Transverse colon (tissue), 3 donors: ENCODE data around the gene BCOR.

Source experiments
- CTCF ChIP-seq, 5 experiments: fragments of 200-600 bp in 3 of 5; fragments of 450-650 bp in 2 of 5; sonication (generic) in 3 of 5; IDR thresholded peaks; 1 replicate in 2 of 5; 2 replicates in 3 of 5; pipeline ENCODE4 v1.5.1; 2016 to 2017; ENCODE audit warnings: antibody characterized with exemption in 5 of 5, inconsistent platforms in 3 of 5, mild to moderate bottlenecking in 2 of 5, moderate library complexity in 1 of 5
- EP300 ChIP-seq: sonication (generic); formaldehyde crosslinking; IDR thresholded peaks from one replicate; pipeline ENCODE4 v1.6.1; 2017; ENCODE audit warnings: antibody characterized with exemption, low read depth
- POLR2A ChIP-seq: fragments of 450-650 bp; IDR thresholded peaks from one replicate; pipeline ENCODE4 v1.6.1; 2016; ENCODE audit warnings: antibody characterized with exemption, mild to moderate bottlenecking, moderate library complexity

- TF ChIP-seq POLR2A, result no peak
- no peak for TF ChIP-seq CTCF (IDR thresholded peaks at IDR 0.05)
- no peak for TF ChIP-seq EP300
These were observed 4.9 kb upstream of the BCOR start for GRCh38 chrX:40102393-40103381.
